NB4 (cell line): ENCODE measurements around the gene RAB33A.

Experiments used
- MYC ChIP-seq: IDR thresholded peaks from 2 replicates; pipeline ENCODE4 v1.6.1; 2011; ENCODE audit warnings: low read depth, low read length
- TF ChIP-seq, protein P1 (sequence below): IDR thresholded peaks from one replicate; pipeline ENCODE4 v1.5.1; 2012; ENCODE audit warnings: low read depth, low read length

- TF ChIP-seq, protein P1, sequence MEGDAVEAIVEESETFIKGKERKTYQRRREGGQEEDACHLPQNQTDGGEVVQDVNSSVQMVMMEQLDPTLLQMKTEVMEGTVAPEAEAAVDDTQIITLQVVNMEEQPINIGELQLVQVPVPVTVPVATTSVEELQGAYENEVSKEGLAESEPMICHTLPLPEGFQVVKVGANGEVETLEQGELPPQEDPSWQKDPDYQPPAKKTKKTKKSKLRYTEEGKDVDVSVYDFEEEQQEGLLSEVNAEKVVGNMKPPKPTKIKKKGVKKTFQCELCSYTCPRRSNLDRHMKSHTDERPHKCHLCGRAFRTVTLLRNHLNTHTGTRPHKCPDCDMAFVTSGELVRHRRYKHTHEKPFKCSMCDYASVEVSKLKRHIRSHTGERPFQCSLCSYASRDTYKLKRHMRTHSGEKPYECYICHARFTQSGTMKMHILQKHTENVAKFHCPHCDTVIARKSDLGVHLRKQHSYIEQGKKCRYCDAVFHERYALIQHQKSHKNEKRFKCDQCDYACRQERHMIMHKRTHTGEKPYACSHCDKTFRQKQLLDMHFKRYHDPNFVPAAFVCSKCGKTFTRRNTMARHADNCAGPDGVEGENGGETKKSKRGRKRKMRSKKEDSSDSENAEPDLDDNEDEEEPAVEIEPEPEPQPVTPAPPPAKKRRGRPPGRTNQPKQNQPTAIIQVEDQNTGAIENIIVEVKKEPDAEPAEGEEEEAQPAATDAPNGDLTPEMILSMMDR, result no peak
- TF ChIP-seq MYC, result no peak
Observed at GRCh38 chrX:130212371-130212770, 40.6 kb downstream of the RAB33A start.
